Keratinocyte (primary cell): Measurements from ENCODE around the gene ZNF487.

Experiments used
- EZH2 ChIP-seq: IDR thresholded peaks from one replicate; pipeline ENCODE4 v1.6.1; 2012; ENCODE audit warnings: inconsistent platforms, mild to moderate bottlenecking, low read length, moderate library complexity
- TF ChIP-seq, protein P1 (sequence below), 3 experiments: IDR thresholded peaks in 1 of 3; conservative IDR thresholded peaks in 1 of 3; optimal IDR thresholded peaks in 1 of 3; 2 replicates in 2 of 3; 3 replicates in 1 of 3; pipeline versions ENCODE3 to v1.5.1; 2011; ENCODE audit warnings: low read length in 3 of 3, mild to moderate bottlenecking in 3 of 3, moderate library complexity in 2 of 3, control low read depth in 1 of 3, inconsistent platforms in 1 of 3; ENCODE audit not compliant: insufficient read depth in 2 of 3; ENCODE audit errors: extremely low read depth in 1 of 3

DNA sequence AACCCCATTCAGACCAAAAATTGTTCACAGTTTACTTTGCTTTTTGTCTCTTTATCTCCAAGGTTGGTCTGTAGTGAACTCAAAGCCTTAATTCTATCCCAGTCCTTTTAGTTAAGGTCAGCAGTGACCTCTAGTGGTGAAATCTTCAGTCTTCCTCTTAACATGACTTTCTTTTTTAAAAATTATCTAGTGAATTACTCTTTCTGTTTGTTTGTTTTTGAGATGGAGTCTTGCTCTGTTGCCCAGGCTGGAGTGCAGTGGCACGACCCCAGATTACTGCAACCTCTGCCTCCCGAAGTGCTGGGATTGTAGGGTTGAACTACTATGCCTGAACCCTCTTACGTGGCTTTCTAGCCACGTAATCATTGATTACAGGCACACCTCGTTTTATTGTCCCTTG, 25.0 kb downstream of the ZNF487 start:
- TF ChIP-seq, protein P1, sequence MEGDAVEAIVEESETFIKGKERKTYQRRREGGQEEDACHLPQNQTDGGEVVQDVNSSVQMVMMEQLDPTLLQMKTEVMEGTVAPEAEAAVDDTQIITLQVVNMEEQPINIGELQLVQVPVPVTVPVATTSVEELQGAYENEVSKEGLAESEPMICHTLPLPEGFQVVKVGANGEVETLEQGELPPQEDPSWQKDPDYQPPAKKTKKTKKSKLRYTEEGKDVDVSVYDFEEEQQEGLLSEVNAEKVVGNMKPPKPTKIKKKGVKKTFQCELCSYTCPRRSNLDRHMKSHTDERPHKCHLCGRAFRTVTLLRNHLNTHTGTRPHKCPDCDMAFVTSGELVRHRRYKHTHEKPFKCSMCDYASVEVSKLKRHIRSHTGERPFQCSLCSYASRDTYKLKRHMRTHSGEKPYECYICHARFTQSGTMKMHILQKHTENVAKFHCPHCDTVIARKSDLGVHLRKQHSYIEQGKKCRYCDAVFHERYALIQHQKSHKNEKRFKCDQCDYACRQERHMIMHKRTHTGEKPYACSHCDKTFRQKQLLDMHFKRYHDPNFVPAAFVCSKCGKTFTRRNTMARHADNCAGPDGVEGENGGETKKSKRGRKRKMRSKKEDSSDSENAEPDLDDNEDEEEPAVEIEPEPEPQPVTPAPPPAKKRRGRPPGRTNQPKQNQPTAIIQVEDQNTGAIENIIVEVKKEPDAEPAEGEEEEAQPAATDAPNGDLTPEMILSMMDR (optimal IDR thresholded peaks at IDR 0.05 in 1 of 3, IDR thresholded peaks at IDR 0.05 in 1 of 3, conservative IDR thresholded peaks at IDR 0.05 in 1 of 3; ENCODE audit: extremely low read depth in 1 of 3, insufficient read depth in 2 of 3, low read length in 3 of 3), result peak in 2 of 3 experiments; percentile 50 to 55
- no peak for TF ChIP-seq EZH2
